NT2/D1 (cell line): Measurements from ENCODE around the gene SRP9.

ENCODE experiments used
- SUZ12 ChIP-seq: IDR thresholded peaks from 2 replicates; pipeline ENCODE4 v1.6.1; 2011; ENCODE audit not compliant: insufficient read length, insufficient read depth; ENCODE audit errors: extremely low read depth
- YY1 ChIP-seq: IDR thresholded peaks from 2 replicates; pipeline ENCODE4 v1.6.1; 2011; ENCODE audit not compliant: insufficient read length, insufficient read depth
- ZNF274 ChIP-seq: IDR thresholded peaks from 2 replicates; pipeline ENCODE4 v1.6.1; 2011; ENCODE audit warnings: mild to moderate bottlenecking, low read depth, low read length

- TF ChIP-seq SUZ12 (no peak), YY1 (no peak), ZNF274 (no peak)
Observed at GRCh38 chr1:225823811-225824261, 46.2 kb downstream of the SRP9 start.
